ENCODE data around the gene C16orf89.
"Not testable (repeated sequence)": the region's sequence is repeated elsewhere in the genome, so short reads cannot be mapped to it uniquely, and the experiment has no call there.

C16orf89 gene

GRCh38 chr16:5059386-5060072 lies 6.2 kb downstream of the C16orf89 start:
- no peak for DNase-seq (ENCODE audit: low read depth)

GRCh38 chr16:5058476-5058875 lies 7.3 kb downstream of the C16orf89 start:
- no peak for DNase-seq (ENCODE audit: low read depth)

- no peak for DNase-seq (ENCODE audit: low read depth)
Observed at GRCh38 chr16:5056352-5056751, 9.4 kb downstream of the C16orf89 start.

- no peak for DNase-seq (ENCODE audit: low read depth)
Observed at GRCh38 chr16:5054876-5055865, 10.6 kb downstream of the C16orf89 start.

GRCh38 chr16:5046914-5047313 lies 18.8 kb downstream of the C16orf89 start:
- no peak for DNase-seq (ENCODE audit: low read depth)

DNA sequence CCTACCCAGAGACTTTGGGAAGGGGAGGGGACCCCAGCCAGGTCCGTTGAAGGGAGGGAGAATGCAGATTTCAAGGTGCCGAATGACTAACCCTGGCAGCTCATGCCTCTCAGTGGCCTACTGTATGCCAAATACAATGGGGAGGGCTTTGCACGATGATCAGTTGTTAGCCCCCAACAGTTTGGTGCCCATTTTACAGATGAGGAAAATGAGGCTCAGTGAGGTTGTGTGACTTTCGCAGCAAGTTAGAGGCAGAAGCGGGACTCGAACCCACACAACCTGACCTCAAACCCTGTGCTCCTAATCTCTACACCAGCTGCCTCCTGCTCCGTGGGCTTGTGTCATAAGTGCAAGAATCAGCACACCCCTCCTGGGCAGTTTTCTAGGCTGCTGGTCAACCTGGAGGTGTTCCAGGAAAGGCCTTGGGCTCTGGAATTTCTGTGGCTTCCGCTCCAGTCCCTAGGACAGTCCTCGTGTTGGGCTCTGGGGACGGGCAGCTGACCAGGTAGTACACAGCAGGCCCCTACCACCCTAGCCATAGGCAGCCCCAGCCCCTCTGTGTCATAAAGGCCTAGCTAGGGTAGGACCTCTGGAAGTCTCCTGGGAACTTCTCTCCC lies 20.1 kb downstream of the C16orf89 start:
- no peak for DNase-seq (ENCODE audit: low read depth)

DNA sequence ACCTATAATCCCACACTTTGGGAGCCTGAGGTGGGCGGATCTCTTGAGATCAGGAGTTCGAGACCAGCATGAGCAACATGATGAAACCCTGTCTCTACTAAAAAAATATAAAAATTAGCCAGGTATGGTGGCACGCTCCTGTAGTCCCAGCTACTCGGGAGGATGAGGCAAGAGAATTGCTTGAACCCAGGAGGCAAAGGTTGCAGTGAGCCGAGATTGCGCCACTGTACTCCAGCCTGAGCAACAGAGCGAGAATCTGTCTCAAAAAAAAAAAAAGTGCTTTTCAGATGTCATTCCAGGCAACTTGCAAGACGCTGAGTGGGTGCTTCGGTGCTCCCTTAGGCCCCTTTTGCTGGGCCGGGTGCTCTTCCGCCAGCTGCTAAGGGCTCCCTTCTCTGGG lies 21.2 kb downstream of the C16orf89 start:
- DNase-seq (ENCODE audit: low read depth): not testable (repeated sequence)

GRCh38 chr16:5044011-5044540 lies 21.7 kb downstream of the C16orf89 start:
- no peak for DNase-seq (ENCODE audit: low read depth)

- DNase-seq (ENCODE audit: low read depth): no peak
Observed at GRCh38 chr16:5042574-5043171, 23.1 kb downstream of the C16orf89 start.

DNA sequence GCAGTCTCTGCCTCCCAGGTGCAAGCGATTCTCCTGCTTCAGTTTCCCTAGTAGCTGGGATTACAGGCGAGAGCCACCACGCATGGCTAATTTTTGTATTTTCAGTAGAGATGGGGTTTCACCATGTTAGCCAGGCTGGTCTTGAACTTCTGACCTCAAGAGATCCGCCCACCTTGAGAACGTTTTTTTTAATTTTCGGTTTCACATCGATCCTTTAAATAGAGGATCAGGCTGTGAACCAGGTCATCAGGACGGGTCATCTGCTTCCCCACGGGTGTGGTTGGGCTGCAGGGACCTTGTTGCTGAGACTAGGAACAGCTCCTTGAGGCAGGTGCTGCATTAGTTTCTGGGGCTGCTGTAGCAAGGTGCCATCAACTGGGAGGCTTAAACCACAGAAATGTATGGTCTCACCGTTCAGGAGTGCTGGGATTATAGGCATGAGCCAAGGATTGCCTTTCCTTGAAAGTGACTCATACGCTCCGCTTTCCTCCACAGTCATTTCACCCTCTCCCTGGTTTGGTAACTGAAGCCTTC lies 24.1 kb downstream of the C16orf89 start:
- no peak for DNase-seq (ENCODE audit: low read depth)

- no peak for DNase-seq (ENCODE audit: low read depth)
Observed at GRCh38 chr16:5040451-5040850, 25.3 kb downstream of the C16orf89 start.

GRCh38 chr16:5036228-5037156 lies 29.3 kb downstream of the C16orf89 start:
- no peak for DNase-seq (ENCODE audit: low read depth)

DNA sequence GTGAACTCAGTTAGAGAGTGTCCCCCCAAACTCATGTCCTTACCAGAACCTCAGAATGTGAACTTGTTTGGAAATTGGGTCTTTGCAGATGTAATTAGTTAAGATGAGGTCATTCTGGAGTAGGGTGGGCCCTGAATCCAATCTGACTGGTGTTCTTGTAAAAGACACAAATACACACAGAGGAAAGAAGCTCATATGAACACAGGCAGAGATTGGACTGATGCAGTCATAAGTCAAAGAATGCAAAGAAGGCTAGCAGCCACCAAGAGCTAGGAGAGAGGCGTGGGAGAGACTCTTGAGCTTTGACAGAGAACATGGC lies 29.9 kb downstream of the C16orf89 start:
- DNase-seq (ENCODE audit: low read depth): no peak

- DNase-seq (ENCODE audit: low read depth): no peak
Observed at GRCh38 chr16:5034167-5034523, 31.6 kb downstream of the C16orf89 start.

- peak; percentile 67 for DNase-seq (ENCODE audit: low read depth)
Observed at GRCh38 chr16:5033256-5034166, 32.2 kb downstream of the C16orf89 start, which contains the start of gene NAGPA. Gene NAGPA (minus strand): TSS chr16:5033935. CDS start chr16:5033914, 21 bp downstream.

DNA sequence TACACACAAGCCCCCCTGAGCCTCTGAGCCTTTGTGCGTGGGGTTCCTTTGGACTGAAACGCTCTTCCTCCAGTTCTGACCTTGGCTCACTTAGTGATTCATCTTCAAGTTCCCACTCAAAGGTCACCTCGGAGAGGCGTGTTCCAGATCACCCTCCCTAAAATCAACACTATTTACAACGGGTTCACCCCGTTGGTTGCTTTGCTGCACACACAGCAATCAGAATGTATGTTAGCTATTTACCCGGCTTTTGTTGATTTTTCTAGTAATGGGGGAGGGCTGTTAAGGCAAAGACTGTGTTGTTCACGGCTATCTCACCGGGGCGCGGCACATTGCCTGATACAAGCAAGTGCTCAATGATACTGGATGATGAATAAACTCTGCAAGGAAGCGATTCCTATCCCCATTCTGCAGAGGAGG lies 33.0 kb downstream of the C16orf89 start:
- no peak for DNase-seq (ENCODE audit: low read depth)

DNA sequence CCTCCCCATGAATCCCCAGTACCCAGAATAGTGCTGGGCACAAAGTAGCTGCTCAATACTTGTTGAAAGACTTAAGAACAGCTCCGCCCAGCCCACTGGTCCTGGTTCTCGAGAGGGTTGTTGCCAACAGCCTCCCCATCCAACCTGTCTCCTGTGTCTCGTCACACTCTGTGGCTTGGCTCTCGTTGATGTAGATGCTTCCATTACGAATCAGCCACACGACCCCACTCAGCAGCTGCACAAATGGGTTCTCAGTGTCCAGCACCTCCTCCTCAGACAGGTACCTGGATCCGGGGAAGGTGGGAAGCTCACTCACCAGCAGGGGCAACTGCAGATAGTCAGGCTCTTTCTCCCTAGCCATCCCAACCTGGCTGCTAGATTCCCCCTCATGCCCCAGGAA lies 34.2 kb downstream of the C16orf89 start:
- DNase-seq (ENCODE audit: low read depth): no peak

GRCh38 chr16:5030251-5030870 lies 35.4 kb downstream of the C16orf89 start:
- DNase-seq (ENCODE audit: low read depth): no peak

DNA sequence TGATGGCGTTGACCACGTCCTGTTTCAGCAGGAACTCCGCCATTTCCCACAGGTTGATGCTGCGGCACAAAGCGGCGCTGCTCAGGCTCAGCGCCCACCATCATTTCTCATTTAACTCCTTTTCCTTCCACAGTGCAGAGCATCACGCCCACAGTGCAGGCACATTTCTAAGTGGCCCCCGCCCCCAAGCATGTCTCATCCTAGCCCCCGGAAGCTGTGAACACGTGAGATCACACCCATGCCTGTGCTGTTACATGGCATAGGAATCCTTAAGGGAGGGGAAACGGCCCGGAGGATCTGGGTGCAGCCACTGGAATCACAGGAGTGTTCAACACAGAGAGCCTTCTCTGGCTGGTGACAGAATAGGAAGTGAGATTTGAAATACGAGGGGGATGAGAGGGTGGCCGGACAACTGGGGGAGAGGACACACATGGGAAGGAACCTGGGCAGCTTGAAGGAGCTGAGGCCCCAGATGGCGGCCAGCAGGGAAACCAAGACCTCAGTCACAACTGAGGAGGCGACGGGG lies 36.7 kb downstream of the C16orf89 start:
- no peak for DNase-seq (ENCODE audit: low read depth)
